H54 (cell line): Measurements from ENCODE around the gene ASIP.
"Not testable (repeated sequence)": the region's sequence is repeated elsewhere in the genome, so short reads cannot be mapped to it uniquely, and the experiment has no call there.

Experiments used
- DNase-seq: peaks from one replicate; pipeline ENCODE4 v3.0.0; 2011; ENCODE audit warnings: low spot score, mixed read lengths; ENCODE audit not compliant: insufficient read length
- FAIRE-seq: peaks from 3 replicates; lab custom pipeline; 2011; peaks lifted over from hg19 to GRCh38; lab: Jason Lieb, UNC
- POLR2A ChIP-seq: IDR thresholded peaks from 2 replicates; pipeline ENCODE4 v1.6.1; 2011; ENCODE audit warnings: low read depth, mild to moderate bottlenecking, low read length

Gene ASIP

DNA sequence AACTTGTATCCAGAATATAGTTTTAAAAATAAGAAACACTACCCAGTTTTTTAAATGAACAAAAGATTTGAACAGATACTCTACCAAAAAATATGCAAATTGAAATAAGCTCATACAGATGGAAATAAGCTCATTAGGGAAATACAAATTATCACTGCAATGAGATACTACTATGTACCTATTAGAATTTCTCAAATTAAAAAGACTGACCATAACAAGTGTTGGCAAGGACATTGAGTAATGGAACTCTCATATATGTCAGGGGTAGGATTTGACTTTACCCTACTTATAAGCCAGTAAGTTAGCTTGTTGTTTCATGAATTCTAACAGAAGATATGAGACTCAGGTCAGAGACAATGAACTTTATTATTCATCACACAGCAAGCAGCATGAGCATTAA is 9.6 kb upstream of the ASIP start:
- no peak for DNase-seq
- no peak for TF ChIP-seq POLR2A
- FAIRE-seq, result no peak

DNA sequence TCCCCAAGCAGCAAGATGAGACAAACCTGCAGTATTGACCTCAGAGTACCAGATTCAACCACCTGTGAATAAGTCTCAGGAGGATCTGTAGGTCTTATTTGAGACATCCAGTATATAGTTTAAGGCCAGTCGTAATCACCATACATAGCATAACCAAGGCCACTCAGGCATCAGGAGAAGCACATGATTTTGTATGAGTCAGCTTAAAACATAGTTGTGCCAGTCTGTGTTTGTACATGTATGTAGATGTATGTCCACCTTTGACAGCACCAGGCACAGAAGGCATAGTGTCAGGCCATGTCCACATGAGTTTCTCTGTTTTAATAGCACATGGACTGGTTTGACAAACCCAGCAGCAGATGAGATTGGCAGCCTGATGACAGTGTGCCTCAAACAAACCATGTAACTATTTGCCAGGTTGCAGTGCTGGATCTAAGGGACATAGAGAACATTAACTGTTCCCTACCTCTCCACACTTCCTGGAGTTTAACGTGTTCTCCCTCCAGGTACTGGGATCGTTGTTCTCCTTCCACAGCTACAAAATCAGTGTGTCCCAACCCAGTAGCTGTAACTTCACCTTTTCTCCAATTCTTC is 8.6 kb upstream of the ASIP start:
- DNase-seq (no peak), FAIRE-seq (no peak)
- TF ChIP-seq POLR2A, result no peak

DNA sequence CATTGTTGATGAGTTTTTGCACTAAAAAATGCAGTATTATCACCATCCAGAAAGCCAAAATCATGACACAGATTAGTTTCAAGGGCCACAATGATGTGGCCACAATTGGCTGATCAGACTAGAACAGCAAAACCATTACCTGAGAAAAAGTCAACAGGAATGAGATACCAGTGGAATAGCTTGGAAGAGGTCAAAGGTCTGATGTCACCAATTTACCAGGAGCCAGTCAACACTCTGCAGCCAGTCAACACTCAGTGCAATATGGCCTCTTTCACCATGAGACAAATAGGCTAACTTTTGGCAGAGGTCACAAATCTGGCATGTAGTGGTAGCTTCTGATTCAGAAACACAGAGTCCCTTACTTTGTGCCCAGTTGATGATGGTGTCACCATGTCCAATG is 7.5 kb upstream of the ASIP start:
- FAIRE-seq (no peak), DNase-seq (no peak)
- no peak for TF ChIP-seq POLR2A

DNA sequence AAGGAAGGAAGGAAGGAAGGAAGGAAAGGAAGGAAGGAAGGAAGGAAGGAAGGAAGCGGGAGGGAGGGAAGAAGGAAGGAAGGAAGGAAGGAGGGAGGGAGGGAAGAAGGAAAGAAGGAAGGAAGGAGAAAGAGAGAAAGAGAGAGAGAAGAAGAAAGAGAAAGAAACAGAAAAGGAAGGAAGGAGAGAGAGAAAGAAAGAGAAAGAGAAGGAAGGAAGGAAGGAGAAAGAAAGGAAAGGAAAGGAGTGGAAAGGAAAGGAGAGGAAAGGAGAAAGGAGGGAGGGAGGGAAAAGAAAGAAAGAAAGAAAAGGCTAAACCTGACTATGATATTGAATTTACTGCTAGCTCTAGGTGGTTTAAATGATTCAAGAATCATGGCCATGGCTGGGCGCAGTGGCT is 5.3 kb upstream of the ASIP start:
- TF ChIP-seq POLR2A, result no peak
- no peak for FAIRE-seq
- no peak for DNase-seq

GRCh38 chr20:34237942-34238341 is 3.3 kb upstream of the ASIP start:
- FAIRE-seq (no peak), DNase-seq (no peak)
- TF ChIP-seq POLR2A, result no peak

- FAIRE-seq, result no peak
- DNase-seq, result no peak
Measured at GRCh38 chr20:34240121-34240520, 1.1 kb upstream of the ASIP start.

GRCh38 chr20:34242015-34242414 is 792 bp downstream of the ASIP start:
- not testable (repeated sequence) for FAIRE-seq, DNase-seq

More at GRCh38 chr20:34240121-34240520, 1.1 kb upstream of the ASIP start:
- TF ChIP-seq POLR2A, result no peak

DNA sequence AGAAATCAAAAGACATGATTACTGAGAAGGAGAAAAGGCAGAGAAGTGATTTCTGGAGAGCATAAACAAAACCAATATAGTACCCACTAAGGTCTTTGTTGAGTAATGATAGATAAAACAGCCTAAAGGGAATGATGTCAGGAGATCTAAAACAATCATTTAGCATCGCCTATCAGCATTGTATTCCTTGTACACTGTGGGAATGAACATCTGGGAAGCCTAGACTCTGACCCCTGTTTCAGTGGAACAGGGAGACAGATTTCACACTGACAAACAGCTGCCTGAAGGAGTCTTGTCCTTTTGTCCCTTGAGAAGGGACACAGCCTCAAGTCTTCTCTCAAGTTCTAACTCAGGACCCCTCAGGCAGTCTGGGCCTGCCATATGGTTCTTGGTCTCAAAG is 1.7 kb downstream of the ASIP start:
- TF ChIP-seq POLR2A, result no peak
- DNase-seq (no peak), FAIRE-seq (no peak)

GRCh38 chr20:34243377-34243776 is 2.2 kb downstream of the ASIP start:
- no peak for TF ChIP-seq POLR2A
- no peak for DNase-seq
- FAIRE-seq, result no peak

DNA sequence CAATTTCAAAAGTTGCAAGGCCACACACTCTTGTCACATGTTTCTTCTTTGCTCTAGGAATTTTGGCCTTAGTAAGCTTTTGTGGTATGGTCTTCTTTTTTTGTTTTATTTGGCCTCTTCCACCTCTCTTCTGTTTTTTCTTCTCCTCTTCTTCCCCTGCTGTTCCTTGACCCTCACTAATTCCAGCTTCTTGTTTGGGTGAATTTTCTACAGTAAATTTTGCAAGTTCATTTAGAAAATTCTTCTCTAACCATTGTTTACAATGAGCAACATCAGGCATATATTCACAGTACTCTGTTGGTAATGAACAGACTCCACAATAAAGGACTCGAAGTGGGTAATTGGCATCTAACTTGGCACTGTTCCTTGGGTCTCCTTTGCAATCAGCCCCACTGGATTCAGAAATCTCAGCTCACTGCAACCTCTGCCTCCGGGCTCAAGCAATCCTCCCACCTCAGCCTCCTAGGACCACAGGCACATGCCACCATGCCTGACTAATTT is 5.0 kb downstream of the ASIP start:
- DNase-seq (no peak), FAIRE-seq (no peak)
- TF ChIP-seq POLR2A, result no peak

DNA sequence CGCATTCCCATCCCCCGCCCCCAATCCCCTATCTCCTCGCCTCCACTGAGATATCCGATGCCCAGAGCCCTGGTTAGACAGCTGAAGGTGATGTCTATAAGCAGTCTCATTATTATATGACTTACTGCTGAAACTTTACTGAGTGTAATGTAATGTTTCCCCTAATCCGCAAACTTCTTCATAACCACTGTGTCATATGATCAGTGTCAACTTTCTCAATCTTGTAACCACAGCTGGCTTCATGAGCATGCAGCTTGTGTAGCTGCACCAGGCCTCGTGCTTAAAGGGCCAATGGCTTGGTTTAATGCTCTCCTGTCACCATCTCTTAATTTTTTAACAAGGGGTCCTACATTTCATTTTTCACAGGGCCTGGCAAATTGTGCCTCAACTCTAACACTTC is 8.1 kb downstream of the ASIP start:
- no peak for FAIRE-seq
- TF ChIP-seq POLR2A, result no peak
- no peak for DNase-seq

DNA sequence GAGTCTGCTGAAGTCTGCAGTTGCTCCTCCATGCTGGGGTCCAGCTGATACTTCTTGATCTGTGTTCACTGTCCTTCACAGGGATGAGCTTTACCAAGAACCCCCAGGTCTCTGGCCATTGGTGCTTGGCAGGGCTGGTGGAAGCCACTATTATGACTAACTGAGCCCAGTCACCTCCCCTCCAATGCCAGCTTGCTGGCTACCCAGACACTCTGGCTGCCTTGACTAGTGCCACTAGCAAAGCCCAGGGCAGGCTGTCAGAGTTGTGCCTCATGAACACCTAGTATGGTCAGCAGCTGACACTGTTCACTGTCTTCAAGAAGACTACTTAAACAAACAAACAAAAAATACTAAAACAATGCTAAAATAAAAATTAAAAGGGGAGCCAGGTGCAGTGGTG is 8.8 kb downstream of the ASIP start:
- no peak for FAIRE-seq
- no peak for DNase-seq
- no peak for TF ChIP-seq POLR2A

DNA sequence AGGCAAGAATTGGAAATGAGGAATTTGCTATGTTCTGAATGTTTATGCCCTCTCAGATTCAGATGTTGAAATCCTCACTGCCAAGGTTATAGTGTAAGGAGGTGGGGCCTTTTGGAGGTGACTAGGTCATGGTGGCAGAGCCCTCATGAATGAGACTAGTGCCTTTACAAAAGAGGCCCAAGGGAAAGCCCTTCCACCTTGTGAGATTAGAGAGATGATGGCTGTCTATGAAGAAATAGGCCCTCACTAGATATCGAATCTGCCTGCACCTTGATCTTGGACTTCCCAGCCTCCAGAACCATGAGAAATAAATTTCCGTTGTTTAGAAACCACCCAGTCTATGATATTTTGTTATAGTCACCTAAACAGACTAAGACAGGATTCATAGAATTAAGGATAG is 10.4 kb downstream of the ASIP start:
- TF ChIP-seq POLR2A, result no peak
- no peak for DNase-seq
- FAIRE-seq, result no peak

- not testable (repeated sequence) for FAIRE-seq, DNase-seq
Measured at GRCh38 chr20:34252431-34253086, 11.3 kb downstream of the ASIP start.

DNA sequence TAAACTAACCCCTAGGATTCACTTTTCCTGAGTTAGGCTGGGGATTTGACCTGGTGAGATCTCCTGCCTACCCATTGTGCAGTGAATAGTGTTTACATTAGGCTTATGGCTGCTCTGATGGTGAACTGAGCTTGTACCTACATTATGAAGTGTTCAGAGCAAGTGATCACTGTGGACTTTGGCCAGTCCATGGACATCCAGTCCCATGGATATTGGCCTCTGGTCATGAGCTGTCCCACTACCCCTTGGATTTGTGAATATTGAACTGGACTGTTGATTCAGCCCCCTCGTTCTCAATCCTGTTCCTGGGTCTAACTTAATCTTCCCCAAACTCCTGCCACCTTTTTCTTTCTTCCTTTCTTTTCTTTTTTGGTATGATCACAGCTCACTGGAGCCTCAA is 13.8 kb downstream of the ASIP start:
- FAIRE-seq (no peak), DNase-seq (no peak)
- TF ChIP-seq POLR2A, result no peak

DNA sequence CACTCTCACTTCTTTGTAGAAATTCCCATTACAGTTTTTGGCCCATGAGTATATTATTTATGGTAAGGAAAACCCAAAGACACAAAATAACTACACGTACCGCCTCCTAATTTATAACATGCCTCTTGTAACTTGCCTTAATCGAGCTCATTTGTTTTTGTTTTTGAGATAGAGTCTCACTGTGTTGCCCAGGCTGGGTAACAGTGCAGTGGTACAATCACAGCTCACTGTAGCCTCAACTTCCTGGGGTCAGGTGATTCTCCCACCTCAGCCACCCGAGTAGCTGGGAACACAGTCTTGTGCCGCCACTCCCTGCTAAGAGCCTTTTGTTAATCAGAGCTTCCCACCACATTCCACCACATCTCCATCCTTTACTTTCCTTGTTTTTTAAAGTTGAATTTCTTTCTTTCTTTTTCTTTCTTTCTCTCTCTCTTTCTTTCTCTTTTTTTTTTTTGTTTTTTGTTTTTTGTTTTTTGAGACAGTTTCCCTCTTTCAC is 15.5 kb downstream of the ASIP start:
- TF ChIP-seq POLR2A, result no peak
- DNase-seq (no peak), FAIRE-seq (no peak)
